ENCODE measurements around the gene CLIP1.

GRCh38 chr12:122392411-122392810, 30.1 kb downstream of the CLIP1 start:
- TF ChIP-seq BACH1 (IDR thresholded peaks at IDR 0.05; ENCODE audit: low read length) (no peak), CTCF (IDR thresholded peaks at IDR 0.05; ENCODE audit: control extremely low read depth in 1 of 3, insufficient read depth in 1 of 3, low read depth in 1 of 3, low read length in 3 of 3) (no peak), SIRT6 (IDR thresholded peaks at IDR 0.05; ENCODE audit: low read length) (no peak), TAF7 (optimal IDR thresholded peaks at IDR 0.05; ENCODE audit: borderline replicate concordance, low read depth, low read length) (no peak), YY1 (IDR thresholded peaks at IDR 0.05; ENCODE audit: low read depth, low read length) (no peak)

All from H1 (cell line).